Measurements from ENCODE around the gene DMWD.
"Not testable (repeated sequence)": the region's sequence is repeated elsewhere in the genome, so short reads cannot be mapped to it uniquely, and the experiment has no call there.

DMWD gene

GRCh38 chr19:45753548-45753947 is 39.1 kb downstream of the DMWD start:
- in situ Hi-C loops (cut with MboI; ENCODE audit: low sequenced_read_pairs) = no loop called here

GRCh38 chr19:45752639-45753038 is 40.0 kb downstream of the DMWD start:
- in situ Hi-C loops (cut with MboI; ENCODE audit: low sequenced_read_pairs) = no loop called here

GRCh38 chr19:45751483-45751882 is 41.2 kb downstream of the DMWD start:
- in situ Hi-C loops (cut with MboI; ENCODE audit: low sequenced_read_pairs) = not testable (repeated sequence)

GRCh38 chr19:45747513-45747912 is 45.1 kb downstream of the DMWD start:
- in situ Hi-C loops (cut with MboI; ENCODE audit: low sequenced_read_pairs) = no loop called here

- in situ Hi-C loops (cut with MboI; ENCODE audit: low sequenced_read_pairs) = no loop called here
These were observed 45.8 kb downstream of the DMWD start for GRCh38 chr19:45746866-45747265.

- in situ Hi-C loops (cut with MboI; ENCODE audit: low sequenced_read_pairs) = no loop called here
These were observed 47.0 kb downstream of the DMWD start for GRCh38 chr19:45745606-45746005.

GRCh38 chr19:45742969-45743368 is 49.7 kb downstream of the DMWD start:
- in situ Hi-C loops (cut with MboI; ENCODE audit: low sequenced_read_pairs) = no loop called here

- in situ Hi-C loops (cut with MboI; ENCODE audit: low sequenced_read_pairs) = no loop called here
These were observed 52.9 kb downstream of the DMWD start for GRCh38 chr19:45739498-45740439.

GRCh38 chr19:45733160-45733810 is 59.4 kb downstream of the DMWD start, which contains the start of gene MEIOSIN:
MEIOSIN (plus strand) TSS chr19:45733439; CDS start chr19:45735377, 1,938 bp downstream.
- in situ Hi-C loops (cut with MboI; ENCODE audit: low sequenced_read_pairs) = no loop called here

All from HL-60/S4 treated with retinoic acid at 250 ng/mL for 4 days and 3 days (cell line).